ENCODE results near the gene ZNF324B. TPM values are rescaled to one million over a fixed set of nuclear protein-coding genes. Genes with fewer than 3 reads are reported as not detected.
"Not testable (repeated sequence)": the region's sequence is repeated elsewhere in the genome, so short reads cannot be mapped to it uniquely, and the experiment has no call there.

The ZNF324B gene
- total RNA-seq, 4 donors from 2014 or later = 3.8 to 7.6 (median 7.0) TPM

DNA sequence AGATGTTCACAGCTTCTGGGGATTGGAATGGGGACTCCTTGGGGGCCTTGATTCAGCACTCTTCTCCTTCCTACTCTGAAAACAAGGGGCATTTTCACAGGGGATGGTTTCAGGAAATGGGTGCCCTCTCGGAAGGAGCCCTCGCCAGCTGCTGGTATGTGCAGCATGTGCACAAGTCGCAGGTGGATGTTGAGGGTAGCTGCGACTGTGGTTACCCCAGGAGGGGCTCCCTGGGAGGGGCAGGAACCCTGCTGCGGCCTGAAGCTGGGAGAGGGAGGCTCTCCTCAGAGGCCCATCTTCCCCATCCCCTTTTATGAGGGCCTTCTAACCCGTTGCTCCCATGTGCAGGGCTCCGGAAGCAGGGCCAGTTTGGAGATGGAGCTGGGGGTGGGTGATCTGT is 30.9 kb downstream of the ZNF324B start:
- Histone ChIP-seq H3K27ac (no peak overlapping the region), H3K4me1 (no peaks in the 10 kb centered on the region), H3K9me3 (no peaks in the 10 kb centered on the region), H3K27me3 (no peaks in the 10 kb centered on the region), H3K4me3 (no peak overlapping the region), H3K36me3 (peaks cover 0 to 11% of the 10 kb centered on the region in 2 donors)
- TF ChIP-seq, protein P1, sequence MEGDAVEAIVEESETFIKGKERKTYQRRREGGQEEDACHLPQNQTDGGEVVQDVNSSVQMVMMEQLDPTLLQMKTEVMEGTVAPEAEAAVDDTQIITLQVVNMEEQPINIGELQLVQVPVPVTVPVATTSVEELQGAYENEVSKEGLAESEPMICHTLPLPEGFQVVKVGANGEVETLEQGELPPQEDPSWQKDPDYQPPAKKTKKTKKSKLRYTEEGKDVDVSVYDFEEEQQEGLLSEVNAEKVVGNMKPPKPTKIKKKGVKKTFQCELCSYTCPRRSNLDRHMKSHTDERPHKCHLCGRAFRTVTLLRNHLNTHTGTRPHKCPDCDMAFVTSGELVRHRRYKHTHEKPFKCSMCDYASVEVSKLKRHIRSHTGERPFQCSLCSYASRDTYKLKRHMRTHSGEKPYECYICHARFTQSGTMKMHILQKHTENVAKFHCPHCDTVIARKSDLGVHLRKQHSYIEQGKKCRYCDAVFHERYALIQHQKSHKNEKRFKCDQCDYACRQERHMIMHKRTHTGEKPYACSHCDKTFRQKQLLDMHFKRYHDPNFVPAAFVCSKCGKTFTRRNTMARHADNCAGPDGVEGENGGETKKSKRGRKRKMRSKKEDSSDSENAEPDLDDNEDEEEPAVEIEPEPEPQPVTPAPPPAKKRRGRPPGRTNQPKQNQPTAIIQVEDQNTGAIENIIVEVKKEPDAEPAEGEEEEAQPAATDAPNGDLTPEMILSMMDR (IDR thresholded peaks at IDR 0.05 in 4 of 5, conservative IDR thresholded peaks at IDR 0.05 in 1 of 5) = no peak
- no peak for TF ChIP-seq POLR2A (IDR thresholded peaks at IDR 0.05)
- DNase-seq (no peak), ATAC-seq (no peak)
- in situ Hi-C loops (cut with MboI; ENCODE audit: low sequenced_read_pairs in 4 of 4) (no loop called here), intact Hi-C loops (cut with DNase I; ENCODE audit: low total_unique reads) (no loop called here)

DNA sequence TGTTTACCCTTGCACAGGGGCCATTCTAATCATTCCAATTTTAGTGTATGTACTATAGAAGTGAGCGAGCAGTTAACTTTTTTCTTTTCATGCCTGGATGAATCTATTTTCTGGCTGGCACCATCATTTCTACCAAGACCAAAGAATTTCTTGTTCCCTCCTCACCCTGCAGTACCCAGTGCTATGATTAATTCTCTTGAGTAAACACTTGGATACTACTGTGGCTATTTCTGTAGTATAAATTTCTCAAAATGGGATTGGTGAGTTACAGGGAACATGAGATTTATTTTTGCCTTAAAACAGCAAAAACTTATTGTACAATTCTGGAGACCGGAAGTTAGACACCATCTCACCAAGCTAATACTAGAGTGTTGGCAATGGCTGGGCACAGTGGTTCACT is 32.4 kb downstream of the ZNF324B start:
- H3K4me3 ChIP-seq = no peak overlapping the region
- H3K27ac ChIP-seq = no peak overlapping the region
- TF ChIP-seq POLR2A (IDR thresholded peaks at IDR 0.05) = no peak
- TF ChIP-seq, protein P1 (IDR thresholded peaks at IDR 0.05 in 4 of 5, conservative IDR thresholded peaks at IDR 0.05 in 1 of 5) = no peak

DNA sequence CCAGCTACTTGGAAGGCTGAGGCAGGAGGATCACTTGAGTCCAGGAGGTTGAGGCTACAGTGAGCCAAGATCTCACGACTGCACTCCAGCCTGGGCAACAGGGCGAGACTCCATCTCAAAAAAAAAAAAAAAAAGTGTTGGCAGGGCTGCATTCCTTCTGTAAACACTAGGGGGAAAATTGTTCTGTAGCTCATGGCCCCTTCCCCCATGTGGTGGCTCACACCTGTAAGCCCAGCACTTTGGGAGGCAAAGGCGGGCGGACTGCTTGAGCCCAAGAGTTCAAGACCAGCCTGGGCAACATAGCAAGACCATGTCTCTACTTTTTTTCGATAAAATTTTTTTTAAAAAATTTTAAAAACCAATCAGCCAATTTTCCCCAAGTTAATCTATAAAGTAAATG is 32.9 kb downstream of the ZNF324B start:
- DNase-seq; H3K4me1 ChIP-seq; intact Hi-C loops (cut with DNase I; ENCODE audit: low total_unique reads); H3K27me3 ChIP-seq; in situ Hi-C loops (cut with MboI; ENCODE audit: low sequenced_read_pairs in 4 of 4); H3K27ac ChIP-seq; H3K4me3 ChIP-seq; ATAC-seq; H3K9me3 ChIP-seq: not testable (repeated sequence)
- peaks cover 0 to 10% of the 10 kb centered on the region in 2 donors for H3K36me3 ChIP-seq

More for the DNA sequence above, 32.4 kb downstream of the ZNF324B start:
- no peaks in the 10 kb centered on the region for H3K27me3 ChIP-seq
- no peaks in the 10 kb centered on the region for H3K4me1 ChIP-seq
- no peaks in the 10 kb centered on the region for H3K9me3 ChIP-seq
- ATAC-seq (no peak), DNase-seq (no peak)
- intact Hi-C loops (cut with DNase I; ENCODE audit: low total_unique reads) (no loop called here), in situ Hi-C loops (cut with MboI; ENCODE audit: low sequenced_read_pairs in 4 of 4) (no loop called here)
- peaks cover 0 to 11% of the 10 kb centered on the region in 2 donors for H3K36me3 ChIP-seq

DNA sequence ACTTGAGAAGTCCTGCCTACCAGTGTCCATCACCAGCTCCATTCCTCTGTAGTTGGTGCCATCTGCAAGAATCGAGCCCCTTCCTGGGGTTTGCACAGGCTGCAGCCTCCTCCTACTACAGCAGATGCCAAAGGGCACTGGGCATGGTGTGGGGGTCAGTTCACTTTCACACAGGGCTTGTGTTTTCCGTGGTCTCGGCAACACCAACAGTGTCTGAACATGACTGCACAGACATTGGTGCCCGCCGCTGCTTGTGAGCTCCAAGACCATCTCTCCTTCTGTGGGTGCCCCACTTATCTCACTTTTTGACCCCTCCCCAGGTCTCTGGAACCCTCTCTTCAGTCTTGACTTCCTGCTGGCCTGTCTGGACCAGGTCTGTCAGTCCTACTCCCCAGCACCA is 40.0 kb downstream of the ZNF324B start:
- intact Hi-C loops (cut with DNase I; ENCODE audit: low total_unique reads) (no loop called here), in situ Hi-C loops (cut with MboI; ENCODE audit: low sequenced_read_pairs in 4 of 4) (no loop called here)
- Histone ChIP-seq H3K27ac (no peak overlapping the region), H3K4me3 (no peak overlapping the region), H3K4me1 (no peaks in the 10 kb centered on the region), H3K27me3 (no peaks in the 10 kb centered on the region), H3K9me3 (no peaks in the 10 kb centered on the region), H3K36me3 (no peaks in the 10 kb centered on the region)
- ATAC-seq (no peak), DNase-seq (no peak)
- TF ChIP-seq, protein P1 (IDR thresholded peaks at IDR 0.05 in 4 of 5, conservative IDR thresholded peaks at IDR 0.05 in 1 of 5) = no peak
- TF ChIP-seq POLR2A (IDR thresholded peaks at IDR 0.05) = no peak

DNA sequence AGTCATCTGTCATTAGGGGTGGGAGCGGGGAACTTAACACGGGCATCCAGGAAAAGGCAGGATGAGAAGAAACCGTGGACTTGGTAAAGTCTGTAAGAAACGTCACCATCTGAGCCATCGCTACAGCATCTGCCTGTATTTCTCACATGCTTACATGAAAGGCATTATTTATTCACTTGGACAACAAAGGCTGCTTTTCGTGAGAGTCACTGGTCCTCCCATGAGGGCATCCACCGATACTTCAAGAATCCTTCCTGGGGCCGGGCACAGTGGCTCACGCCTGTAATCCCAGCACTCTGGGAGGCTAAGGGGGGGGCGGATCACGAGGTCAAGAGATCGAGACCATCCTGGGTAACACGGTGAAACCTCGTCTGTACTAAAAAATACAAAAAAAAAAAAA is 40.8 kb downstream of the ZNF324B start:
- in situ Hi-C loops (cut with MboI; ENCODE audit: low sequenced_read_pairs in 4 of 4) = no loop called here
- H3K9me3 ChIP-seq = no peaks in the 10 kb centered on the region
- no peak for TF ChIP-seq POLR2A (IDR thresholded peaks at IDR 0.05)
- TF ChIP-seq, protein P1 (IDR thresholded peaks at IDR 0.05 in 4 of 5, conservative IDR thresholded peaks at IDR 0.05 in 1 of 5) = no peak
- intact Hi-C loops (cut with DNase I; ENCODE audit: low total_unique reads) = no loop called here
- ATAC-seq (no peak), DNase-seq (no peak)
- no peak overlapping the region for H3K4me3 ChIP-seq
- no peak overlapping the region for H3K27ac ChIP-seq
- no peaks in the 10 kb centered on the region for H3K36me3 ChIP-seq
- no peaks in the 10 kb centered on the region for H3K27me3 ChIP-seq
- no peaks in the 10 kb centered on the region for H3K4me1 ChIP-seq

Data from gastrocnemius medialis (tissue), 4 donors.